ENCODE measurements around the gene CDK3.

Gene CDK3

GRCh38 chr17:76046064-76046463 lies 45.4 kb downstream of the CDK3 start:
- Histone ChIP-seq H3K4me3 (ENCODE audit: low read depth, low read length, poor library complexity, severe bottlenecking) (no peak overlapping the region), H3K9ac (ENCODE audit: low read length) (no peak overlapping the region), H3K27ac (ENCODE audit: low read depth, low read length, poor library complexity, severe bottlenecking) (no peak overlapping the region), H3K27me3 (ENCODE audit: insufficient read depth, low read length) (no peaks in the 10 kb centered on the region), H3K9me3 (ENCODE audit: low read length) (no peaks in the 10 kb centered on the region), H3K4me2 (ENCODE audit: low read length) (no peak overlapping the region), H2AFZ (ENCODE audit: low read length) (no peak overlapping the region), H3K36me3 (ENCODE audit: insufficient read depth, low read length) (peaks cover 88% of the 10 kb centered on the region), H3F3A (ENCODE audit: insufficient read depth, low read length) (no peaks in the 10 kb centered on the region), H3K79me2 (ENCODE audit: insufficient read depth, low read length) (no peaks in the 10 kb centered on the region), H3K9me2 (ENCODE audit: low read depth, low read length) (no peaks in the 10 kb centered on the region), H3K4me1 (ENCODE audit: insufficient read depth, low read length, severe bottlenecking) (peaks cover 6% of the 10 kb centered on the region), H4K20me1 (ENCODE audit: insufficient read depth, low read length) (no peaks in the 10 kb centered on the region)
- TF ChIP-seq EZH2 (IDR thresholded peaks at IDR 0.05; ENCODE audit: borderline replicate concordance, low read length): no peak
- TF ChIP-seq, protein P1, sequence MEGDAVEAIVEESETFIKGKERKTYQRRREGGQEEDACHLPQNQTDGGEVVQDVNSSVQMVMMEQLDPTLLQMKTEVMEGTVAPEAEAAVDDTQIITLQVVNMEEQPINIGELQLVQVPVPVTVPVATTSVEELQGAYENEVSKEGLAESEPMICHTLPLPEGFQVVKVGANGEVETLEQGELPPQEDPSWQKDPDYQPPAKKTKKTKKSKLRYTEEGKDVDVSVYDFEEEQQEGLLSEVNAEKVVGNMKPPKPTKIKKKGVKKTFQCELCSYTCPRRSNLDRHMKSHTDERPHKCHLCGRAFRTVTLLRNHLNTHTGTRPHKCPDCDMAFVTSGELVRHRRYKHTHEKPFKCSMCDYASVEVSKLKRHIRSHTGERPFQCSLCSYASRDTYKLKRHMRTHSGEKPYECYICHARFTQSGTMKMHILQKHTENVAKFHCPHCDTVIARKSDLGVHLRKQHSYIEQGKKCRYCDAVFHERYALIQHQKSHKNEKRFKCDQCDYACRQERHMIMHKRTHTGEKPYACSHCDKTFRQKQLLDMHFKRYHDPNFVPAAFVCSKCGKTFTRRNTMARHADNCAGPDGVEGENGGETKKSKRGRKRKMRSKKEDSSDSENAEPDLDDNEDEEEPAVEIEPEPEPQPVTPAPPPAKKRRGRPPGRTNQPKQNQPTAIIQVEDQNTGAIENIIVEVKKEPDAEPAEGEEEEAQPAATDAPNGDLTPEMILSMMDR (IDR thresholded peaks at IDR 0.05; ENCODE audit: low read length): no peak

DNA sequence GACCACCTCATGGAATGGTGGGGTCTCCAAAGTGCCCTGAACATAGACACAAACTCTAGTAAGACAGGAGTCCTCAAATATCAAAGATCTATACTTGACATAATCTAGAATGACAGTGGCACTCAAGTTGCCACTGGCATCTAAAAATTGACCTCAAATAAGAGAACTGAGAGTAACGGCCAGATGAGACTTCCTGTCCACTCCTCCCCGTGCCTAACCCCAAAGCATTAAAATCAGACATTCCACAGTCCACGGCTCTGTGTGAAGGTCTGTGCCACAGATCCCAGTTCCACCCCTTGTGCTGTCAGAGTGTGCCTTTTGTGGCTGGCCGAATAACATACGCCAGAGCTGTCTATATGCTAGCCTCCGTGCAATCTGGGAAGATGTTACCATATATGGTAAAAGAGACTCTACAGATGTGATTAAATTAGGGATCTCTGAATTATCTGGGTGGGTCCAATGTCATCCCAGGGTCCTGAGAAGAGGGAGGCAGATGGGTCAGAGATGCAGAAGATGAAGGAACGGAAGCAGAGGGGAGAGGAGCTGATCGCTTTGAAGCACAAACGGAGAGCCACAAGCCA lies 47.5 kb downstream of the CDK3 start:
- Histone ChIP-seq H3K4me1 (ENCODE audit: insufficient read depth, low read length, severe bottlenecking) (peaks cover 6% of the 10 kb centered on the region), H3K4me2 (ENCODE audit: low read length) (no peak overlapping the region), H3K9me3 (ENCODE audit: low read length) (no peaks in the 10 kb centered on the region), H2AFZ (ENCODE audit: low read length) (no peak overlapping the region), H3K9ac (ENCODE audit: low read length) (no peak overlapping the region), H3K36me3 (ENCODE audit: insufficient read depth, low read length) (peaks cover 85% of the 10 kb centered on the region), H3K4me3 (ENCODE audit: low read depth, low read length, poor library complexity, severe bottlenecking) (no peak overlapping the region), H3K27ac (ENCODE audit: low read depth, low read length, poor library complexity, severe bottlenecking) (no peak overlapping the region), H4K20me1 (ENCODE audit: insufficient read depth, low read length) (no peaks in the 10 kb centered on the region), H3K79me2 (ENCODE audit: insufficient read depth, low read length) (no peaks in the 10 kb centered on the region), H3F3A (ENCODE audit: insufficient read depth, low read length) (no peaks in the 10 kb centered on the region), H3K9me2 (ENCODE audit: low read depth, low read length) (no peaks in the 10 kb centered on the region), H3K27me3 (ENCODE audit: insufficient read depth, low read length) (no peaks in the 10 kb centered on the region)
- TF ChIP-seq, protein P1 (IDR thresholded peaks at IDR 0.05; ENCODE audit: low read length): no peak
- no peak for TF ChIP-seq EZH2 (IDR thresholded peaks at IDR 0.05; ENCODE audit: borderline replicate concordance, low read length)

DNA sequence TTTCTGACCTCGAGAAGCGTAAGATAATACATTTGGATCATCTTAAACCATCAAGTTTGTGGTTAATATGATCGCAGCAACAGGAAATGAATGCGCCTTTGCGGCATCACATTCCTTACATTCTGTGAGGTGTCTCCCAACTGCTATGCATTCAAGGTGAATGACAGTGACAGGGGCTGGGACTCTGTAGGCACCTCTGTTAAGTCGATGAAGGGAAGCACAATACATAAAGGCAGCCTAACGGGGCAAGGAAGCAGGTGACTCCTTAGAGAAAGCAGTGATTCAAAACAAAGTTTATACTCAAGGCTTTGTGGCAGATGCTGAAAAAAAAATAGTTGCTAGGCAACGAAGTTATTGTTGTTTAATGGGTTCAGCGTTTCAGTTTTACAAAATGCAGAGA lies 48.1 kb downstream of the CDK3 start:
- Histone ChIP-seq H3K27me3 (ENCODE audit: insufficient read depth, low read length) (no peaks in the 10 kb centered on the region), H3K4me2 (ENCODE audit: low read length) (no peak overlapping the region), H3F3A (ENCODE audit: insufficient read depth, low read length) (no peaks in the 10 kb centered on the region), H3K9me2 (ENCODE audit: low read depth, low read length) (no peaks in the 10 kb centered on the region), H3K79me2 (ENCODE audit: insufficient read depth, low read length) (no peaks in the 10 kb centered on the region), H3K27ac (ENCODE audit: low read depth, low read length, poor library complexity, severe bottlenecking) (no peak overlapping the region), H4K20me1 (ENCODE audit: insufficient read depth, low read length) (no peaks in the 10 kb centered on the region), H3K9ac (ENCODE audit: low read length) (no peak overlapping the region), H3K4me3 (ENCODE audit: low read depth, low read length, poor library complexity, severe bottlenecking) (no peak overlapping the region), H3K4me1 (ENCODE audit: insufficient read depth, low read length, severe bottlenecking) (peaks cover 6% of the 10 kb centered on the region), H2AFZ (ENCODE audit: low read length) (no peak overlapping the region), H3K36me3 (ENCODE audit: insufficient read depth, low read length) (peaks cover 85% of the 10 kb centered on the region), H3K9me3 (ENCODE audit: low read length) (no peaks in the 10 kb centered on the region)
- no peak for TF ChIP-seq EZH2 (IDR thresholded peaks at IDR 0.05; ENCODE audit: borderline replicate concordance, low read length)
- TF ChIP-seq, protein P1 (IDR thresholded peaks at IDR 0.05; ENCODE audit: low read length): no peak
